OCI-LY7 (cell line): Measurements from ENCODE around the gene WFDC2.

Experiments
- EZH2phosphoT487 ChIP-seq: fragments of 200-600 bp; sonication (generic); IDR thresholded peaks from 2 replicates; pipeline ENCODE4 v1.6.1; 2018; ENCODE audit warnings: low read depth, borderline replicate concordance, mild to moderate bottlenecking, mixed run types, antibody characterized with exemption, low read length, moderate library complexity, mixed read lengths
- TF ChIP-seq, protein P1 (sequence below): fragments of 200-600 bp; sonication (generic); conservative IDR thresholded peaks from 2 replicates; pipeline ENCODE4 v1.5.1; 2014; ENCODE audit warnings: mild to moderate bottlenecking, antibody characterized with exemption, low read length, moderate library complexity, mixed read lengths

DNA sequence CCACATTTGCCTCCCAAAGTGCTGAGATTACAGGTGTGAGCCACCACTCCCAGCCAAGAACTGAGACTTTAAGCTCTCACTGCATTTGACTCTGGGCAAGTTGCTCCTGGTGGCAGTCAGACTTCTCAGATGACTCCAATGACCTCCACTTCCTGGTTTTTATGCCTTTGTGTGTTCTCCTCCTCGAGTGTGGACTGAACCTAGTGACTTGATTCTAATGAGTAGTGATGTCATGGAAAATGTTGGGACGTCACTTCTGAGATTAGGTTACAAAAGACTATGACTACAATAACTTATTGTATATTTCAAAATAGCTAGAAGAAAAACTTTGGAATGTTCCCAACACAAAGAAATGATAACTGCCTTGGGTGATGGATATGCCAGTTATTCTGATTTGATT, 33.9 kb downstream of the WFDC2 start:
- no peak for TF ChIP-seq EZH2phosphoT487
- TF ChIP-seq, protein P1, sequence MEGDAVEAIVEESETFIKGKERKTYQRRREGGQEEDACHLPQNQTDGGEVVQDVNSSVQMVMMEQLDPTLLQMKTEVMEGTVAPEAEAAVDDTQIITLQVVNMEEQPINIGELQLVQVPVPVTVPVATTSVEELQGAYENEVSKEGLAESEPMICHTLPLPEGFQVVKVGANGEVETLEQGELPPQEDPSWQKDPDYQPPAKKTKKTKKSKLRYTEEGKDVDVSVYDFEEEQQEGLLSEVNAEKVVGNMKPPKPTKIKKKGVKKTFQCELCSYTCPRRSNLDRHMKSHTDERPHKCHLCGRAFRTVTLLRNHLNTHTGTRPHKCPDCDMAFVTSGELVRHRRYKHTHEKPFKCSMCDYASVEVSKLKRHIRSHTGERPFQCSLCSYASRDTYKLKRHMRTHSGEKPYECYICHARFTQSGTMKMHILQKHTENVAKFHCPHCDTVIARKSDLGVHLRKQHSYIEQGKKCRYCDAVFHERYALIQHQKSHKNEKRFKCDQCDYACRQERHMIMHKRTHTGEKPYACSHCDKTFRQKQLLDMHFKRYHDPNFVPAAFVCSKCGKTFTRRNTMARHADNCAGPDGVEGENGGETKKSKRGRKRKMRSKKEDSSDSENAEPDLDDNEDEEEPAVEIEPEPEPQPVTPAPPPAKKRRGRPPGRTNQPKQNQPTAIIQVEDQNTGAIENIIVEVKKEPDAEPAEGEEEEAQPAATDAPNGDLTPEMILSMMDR, result no peak
